GM23338 (cell line): Measurements from ENCODE around the gene B4GALNT4. TPM values are rescaled to one million over a fixed set of nuclear protein-coding genes. Genes with fewer than 3 reads are reported as not detected.

ENCODE experiments used
- ATAC-seq: fragments of 200-7000 bp; cut with Tn5 transposase; 3 replicates; pipeline ENCODE4 v1.9.1; 2020
- DNase-seq: peaks from one replicate; pipeline ENCODE4 v3.0.0-alpha.2; 2015; ENCODE audit warnings: low spot score
- H2AFZ ChIP-seq: fragments of 200-600 bp; sonication (generic); 2 replicates; pipeline ENCODE4 v1.8.0; 2016; ENCODE audit warnings: antibody characterized with exemption, mild to moderate bottlenecking, moderate library complexity
- H3F3A ChIP-seq: fragments of 200-600 bp; sonication (generic); replicated peaks from 2 replicates; pipeline ENCODE4 v1.8.0; 2017; ENCODE audit warnings: antibody characterized with exemption, mixed run types, low read depth
- H3K27ac ChIP-seq: fragments of 200-600 bp; sonication (generic); 2 replicates; pipeline ENCODE4 v1.6.1; 2016; ENCODE audit warnings: low read depth
- H3K27me3 ChIP-seq: fragments of 200-600 bp; sonication (generic); 2 replicates; pipeline ENCODE4 v1.8.0; 2016; ENCODE audit warnings: mild to moderate bottlenecking, mixed run types, moderate library complexity; ENCODE audit not compliant: insufficient read depth
- H3K36me3 ChIP-seq: fragments of 200-600 bp; sonication (generic); 2 replicates; pipeline ENCODE4 v1.8.0; 2016; ENCODE audit warnings: mild to moderate bottlenecking; ENCODE audit not compliant: insufficient read depth
- H3K4me1 ChIP-seq: fragments of 200-600 bp; sonication (generic); 2 replicates; pipeline ENCODE4 v1.8.0; 2016; ENCODE audit warnings: mild to moderate bottlenecking, moderate library complexity; ENCODE audit not compliant: insufficient read depth
- H3K4me2 ChIP-seq: fragments of 200-600 bp; sonication (generic); 2 replicates; pipeline ENCODE4 v1.7.1; 2017; ENCODE audit warnings: mixed run types
- H3K4me3 ChIP-seq: fragments of 200-600 bp; sonication (generic); 2 replicates; pipeline ENCODE4 v1.6.1; 2016; ENCODE audit warnings: mixed run types
- H3K79me2 ChIP-seq: fragments of 200-600 bp; sonication (generic); replicated peaks from 2 replicates; pipeline ENCODE4 v1.8.0; 2017; ENCODE audit warnings: mild to moderate bottlenecking; ENCODE audit not compliant: insufficient read depth
- H3K9me2 ChIP-seq: fragments of 200-600 bp; sonication (generic); 2 replicates; pipeline ENCODE4 v1.8.0; 2017; ENCODE audit not compliant: insufficient read depth
- H4K20me1 ChIP-seq: fragments of 200-600 bp; sonication (generic); replicated peaks from 2 replicates; pipeline ENCODE4 v1.8.0; 2017; ENCODE audit warnings: mild to moderate bottlenecking; ENCODE audit not compliant: insufficient read depth
- H3K27ac Mint-ChIP-seq: 2 replicates; pipeline ENCODE4 v1.8.0; 2020; ENCODE audit warnings: inconsistent platforms, mild to moderate bottlenecking, moderate library complexity, mixed read lengths
- H3K27me3 Mint-ChIP-seq: 3 replicates; pipeline ENCODE4 v1.8.0; 2022; ENCODE audit warnings: low read depth, mild to moderate bottlenecking, moderate library complexity, mixed read lengths, inconsistent platforms; ENCODE audit not compliant: insufficient read depth, poor library complexity
- H3K36me3 Mint-ChIP-seq: 3 replicates; pipeline ENCODE4 v1.8.0; 2021; ENCODE audit warnings: low read depth, mild to moderate bottlenecking, inconsistent platforms, moderate library complexity, mixed read lengths
- H3K4me1 Mint-ChIP-seq: 3 replicates; pipeline ENCODE4 v1.8.0; 2020; ENCODE audit warnings: mild to moderate bottlenecking, inconsistent platforms, mixed read lengths
- H3K4me3 Mint-ChIP-seq: 3 replicates; pipeline ENCODE4 v1.8.0; 2021; ENCODE audit warnings: moderate library complexity, mild to moderate bottlenecking, inconsistent platforms, mixed read lengths
- H3K9me3 Mint-ChIP-seq: 3 replicates; pipeline ENCODE4 v1.8.0; 2020; ENCODE audit warnings: moderate library complexity, mild to moderate bottlenecking, inconsistent platforms, mixed read lengths
- CREB1 ChIP-seq: fragments of 250-450 bp; sonication (Bioruptor Pico); IDR thresholded peaks from 2 replicates; pipeline ENCODE4 v1.5.0; 2020; ENCODE audit warnings: low read depth, mild to moderate bottlenecking, moderate library complexity
- CTCF ChIP-seq, 2 experiments: fragments of 200-600 bp in 1 of 2; sonication (generic) in 1 of 2; conservative IDR thresholded peaks; 2 replicates each; pipeline versions ENCODE4 v1.5.1 to v1.6.1; 2016 to 2017; ENCODE audit warnings: antibody characterized with exemption in 2 of 2, low read depth in 2 of 2, mild to moderate bottlenecking in 2 of 2, moderate library complexity in 1 of 2
- EZH2 ChIP-seq: fragments of 200-600 bp; sonication (generic); IDR thresholded peaks from one replicate; pipeline ENCODE4 v1.8.0; 2017; ENCODE audit warnings: antibody characterized with exemption, mild to moderate bottlenecking, low read depth; ENCODE audit not compliant: unreplicated experiment
- EZH2phosphoT487 ChIP-seq: fragments of 200-600 bp; sonication (generic); IDR thresholded peaks from one replicate; pipeline ENCODE4 v1.8.1; 2018; ENCODE audit warnings: antibody characterized with exemption; ENCODE audit not compliant: unreplicated experiment
- JUNB ChIP-seq: IDR thresholded peaks from one replicate; pipeline ENCODE4 v1.6.1; 2016; ENCODE audit warnings: antibody characterized with exemption; ENCODE audit not compliant: unreplicated experiment
- NANOG ChIP-seq: IDR thresholded peaks from 2 replicates; pipeline ENCODE4 v1.6.1; 2016; ENCODE audit warnings: antibody characterized with exemption, borderline replicate concordance
- POLR2AphosphoS5 ChIP-seq: IDR thresholded peaks from 2 replicates; pipeline ENCODE4 v1.6.1; 2016; ENCODE audit warnings: antibody characterized with exemption, low read depth
- STAT1 ChIP-seq: IDR thresholded peaks from one replicate; pipeline ENCODE4 v1.6.1; 2016; ENCODE audit warnings: antibody characterized with exemption; ENCODE audit not compliant: unreplicated experiment
- ZNF114 ChIP-seq: fragments of 250-450 bp; sonication (Bioruptor Pico); IDR thresholded peaks from 2 replicates; pipeline ENCODE4 v1.5.0; 2020; ENCODE audit warnings: mild to moderate bottlenecking, moderate library complexity
- ZNF331 ChIP-seq: fragments of 250-450 bp; sonication (Bioruptor Pico); IDR thresholded peaks from 2 replicates; pipeline ENCODE4 v1.5.0; 2020; ENCODE audit warnings: low read depth, mild to moderate bottlenecking, moderate library complexity
- polyA plus RNA-seq: library from polyadenylated mRNA; unstranded; fragments of >200 nt; fragmentation: Nextera tagmentation; extraction: Ambion mirVana; gene quantifications from 2 replicates; pipeline ENCODE4 v1.2.1, GENCODE V29; 2016
- total RNA-seq: library from RNA; depleted of rRNA; stranded (reverse); fragments of >200 nt; shearing (Covaris generic); gene quantifications from 2 replicates; pipeline ENCODE4 v1.2.3, GENCODE V29; 2014
- TF ChIP-seq, protein P1 (sequence below): IDR thresholded peaks from one replicate; pipeline ENCODE4 v1.6.1; 2018; ENCODE audit warnings: antibody characterized with exemption; ENCODE audit not compliant: unreplicated experiment
- TF ChIP-seq, protein P2 (sequence below): IDR thresholded peaks from 2 replicates; pipeline ENCODE4 v1.6.1; 2016; ENCODE audit warnings: antibody characterized with exemption

The B4GALNT4 gene
- total and polyA plus RNA-seq, 2 experiments from 2014 or later: 49.9 to 92.6 TPM

DNA sequence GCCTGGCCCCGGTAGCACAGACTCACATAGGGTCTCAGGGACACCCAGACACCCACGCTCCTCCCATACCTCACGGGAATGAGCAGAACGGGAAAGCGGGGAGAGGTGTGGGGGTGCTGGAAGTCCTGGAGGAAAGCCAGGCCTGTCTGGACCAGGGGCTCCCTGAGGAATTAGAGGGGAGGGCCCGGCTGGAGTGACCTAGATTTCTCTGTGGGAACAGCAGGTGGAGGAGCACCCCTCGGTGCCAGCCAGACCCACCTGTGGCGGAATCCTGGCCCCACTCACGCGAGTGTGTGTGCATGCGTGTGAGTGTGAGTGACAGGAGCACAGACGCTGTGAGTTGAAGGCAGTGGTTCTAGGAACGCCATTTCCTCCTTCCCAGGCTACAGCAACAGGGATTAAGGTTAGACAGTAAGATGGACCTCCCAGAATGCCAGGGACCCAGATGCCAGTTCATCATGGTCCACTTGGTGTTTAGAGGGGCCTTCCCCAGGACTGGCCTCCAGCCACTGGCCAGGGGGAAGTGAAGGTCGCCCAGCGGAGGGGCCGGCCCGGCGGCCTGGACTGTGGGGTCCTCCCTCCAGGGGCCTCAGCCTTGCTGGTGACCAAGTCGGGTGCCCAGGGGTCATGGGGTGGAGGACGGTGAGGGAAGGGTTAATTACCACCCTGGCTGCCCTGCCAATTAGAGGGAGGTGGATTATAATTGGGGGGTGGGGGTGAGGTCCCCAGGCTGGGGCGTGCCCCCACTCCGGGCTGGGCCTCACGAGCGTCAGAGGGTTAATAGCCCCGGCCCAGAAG is 25.8 kb downstream of the B4GALNT4 start:
- H3K27me3 Mint-ChIP-seq: peaks cover 10% of the 10 kb centered on the region
- H3K9me3 Mint-ChIP-seq: peaks cover 12% of the 10 kb centered on the region
- Histone ChIP-seq H4K20me1 (no peaks in the 10 kb centered on the region), H3K4me3 (peak overlapping the region; percentile 47; the same call in 1 of the 2 replicates), H2AFZ (no peak overlapping the region), H3K4me2 (peak overlapping the region; percentile 73; the same call in 1 of the 2 replicates), H3K27ac (no peak overlapping the region), H3F3A (no peaks in the 10 kb centered on the region), H3K27me3 (no peaks in the 10 kb centered on the region), H3K9me2 (no peaks in the 10 kb centered on the region), H3K36me3 (no peaks in the 10 kb centered on the region), H3K4me1 (peaks cover 6% of the 10 kb centered on the region), H3K79me2 (no peaks in the 10 kb centered on the region)
- H3K36me3 Mint-ChIP-seq: peaks cover 14% of the 10 kb centered on the region; the same call in 2 of the 3 replicates
- H3K4me1 Mint-ChIP-seq: peaks cover 2% of the 10 kb centered on the region; the same call in 1 of the 3 replicates
- DNase-seq (no peak), ATAC-seq (no peak)
- no peak overlapping the region for H3K27ac Mint-ChIP-seq
- peak overlapping the region; percentile 48; the same call in 1 of the 3 replicates for H3K4me3 Mint-ChIP-seq
- TF ChIP-seq ZNF114 (no peak), POLR2AphosphoS5 (no peak), STAT1 (no peak), ZNF331 (CRISPR knock-in tag) (no peak), CTCF (conservative IDR thresholded peaks at IDR 0.05; ENCODE audit: low read depth in 2 of 2) (no peak), EZH2phosphoT487 (no peak), JUNB (no peak)
- TF ChIP-seq, protein P1, sequence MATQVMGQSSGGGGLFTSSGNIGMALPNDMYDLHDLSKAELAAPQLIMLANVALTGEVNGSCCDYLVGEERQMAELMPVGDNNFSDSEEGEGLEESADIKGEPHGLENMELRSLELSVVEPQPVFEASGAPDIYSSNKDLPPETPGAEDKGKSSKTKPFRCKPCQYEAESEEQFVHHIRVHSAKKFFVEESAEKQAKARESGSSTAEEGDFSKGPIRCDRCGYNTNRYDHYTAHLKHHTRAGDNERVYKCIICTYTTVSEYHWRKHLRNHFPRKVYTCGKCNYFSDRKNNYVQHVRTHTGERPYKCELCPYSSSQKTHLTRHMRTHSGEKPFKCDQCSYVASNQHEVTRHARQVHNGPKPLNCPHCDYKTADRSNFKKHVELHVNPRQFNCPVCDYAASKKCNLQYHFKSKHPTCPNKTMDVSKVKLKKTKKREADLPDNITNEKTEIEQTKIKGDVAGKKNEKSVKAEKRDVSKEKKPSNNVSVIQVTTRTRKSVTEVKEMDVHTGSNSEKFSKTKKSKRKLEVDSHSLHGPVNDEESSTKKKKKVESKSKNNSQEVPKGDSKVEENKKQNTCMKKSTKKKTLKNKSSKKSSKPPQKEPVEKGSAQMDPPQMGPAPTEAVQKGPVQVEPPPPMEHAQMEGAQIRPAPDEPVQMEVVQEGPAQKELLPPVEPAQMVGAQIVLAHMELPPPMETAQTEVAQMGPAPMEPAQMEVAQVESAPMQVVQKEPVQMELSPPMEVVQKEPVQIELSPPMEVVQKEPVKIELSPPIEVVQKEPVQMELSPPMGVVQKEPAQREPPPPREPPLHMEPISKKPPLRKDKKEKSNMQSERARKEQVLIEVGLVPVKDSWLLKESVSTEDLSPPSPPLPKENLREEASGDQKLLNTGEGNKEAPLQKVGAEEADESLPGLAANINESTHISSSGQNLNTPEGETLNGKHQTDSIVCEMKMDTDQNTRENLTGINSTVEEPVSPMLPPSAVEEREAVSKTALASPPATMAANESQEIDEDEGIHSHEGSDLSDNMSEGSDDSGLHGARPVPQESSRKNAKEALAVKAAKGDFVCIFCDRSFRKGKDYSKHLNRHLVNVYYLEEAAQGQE: no peak

DNA sequence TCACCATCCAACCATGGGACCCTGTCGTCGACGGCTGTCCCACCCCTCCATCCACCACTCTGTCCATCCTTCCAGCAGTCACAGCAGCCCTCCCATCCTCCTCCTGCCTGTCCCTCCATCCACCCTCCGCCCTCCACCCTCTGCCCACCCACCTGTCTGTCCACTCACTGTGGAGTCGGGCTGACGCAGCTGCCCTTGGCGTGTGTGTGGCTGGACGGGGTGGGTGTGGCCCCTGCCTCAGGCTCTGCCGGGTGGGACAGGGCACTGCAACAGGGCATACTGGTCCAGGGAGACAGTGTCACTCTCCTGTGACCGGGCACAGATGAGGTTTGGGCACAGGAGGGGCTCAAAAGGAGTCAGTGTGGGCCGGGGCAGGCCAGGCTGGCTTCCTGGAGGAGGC is 26.6 kb downstream of the B4GALNT4 start:
- Mint-ChIP-seq H3K9me3 (peaks cover 15% of the 10 kb centered on the region), H3K36me3 (peaks cover 14% of the 10 kb centered on the region; the same call in 2 of the 3 replicates), H3K27ac (no peak overlapping the region), H3K4me3 (no peak overlapping the region), H3K27me3 (peaks cover 11% of the 10 kb centered on the region), H3K4me1 (peaks cover 2% of the 10 kb centered on the region; the same call in 1 of the 3 replicates)
- DNase-seq (no peak), ATAC-seq (no peak)
- no peaks in the 10 kb centered on the region for H4K20me1 ChIP-seq
- H3K4me3 ChIP-seq: no peak overlapping the region
- no peaks in the 10 kb centered on the region for H3K27me3 ChIP-seq
- H3K4me2 ChIP-seq: no peak overlapping the region
- no peaks in the 10 kb centered on the region for H3F3A ChIP-seq
- H3K9me2 ChIP-seq: no peaks in the 10 kb centered on the region
- H2AFZ ChIP-seq: no peak overlapping the region
- H3K4me1 ChIP-seq: peaks cover 6% of the 10 kb centered on the region
- H3K36me3 ChIP-seq: no peaks in the 10 kb centered on the region
- no peak overlapping the region for H3K27ac ChIP-seq
- H3K79me2 ChIP-seq: no peaks in the 10 kb centered on the region
- TF ChIP-seq ZNF331 (CRISPR knock-in tag) (no peak), EZH2 (no peak), NANOG (no peak), EZH2phosphoT487 (no peak), POLR2AphosphoS5 (no peak), CREB1 (CRISPR knock-in tag) (no peak), JUNB (no peak), ZNF114 (no peak)
- TF ChIP-seq, protein P1: no peak
- TF ChIP-seq, protein P2, sequence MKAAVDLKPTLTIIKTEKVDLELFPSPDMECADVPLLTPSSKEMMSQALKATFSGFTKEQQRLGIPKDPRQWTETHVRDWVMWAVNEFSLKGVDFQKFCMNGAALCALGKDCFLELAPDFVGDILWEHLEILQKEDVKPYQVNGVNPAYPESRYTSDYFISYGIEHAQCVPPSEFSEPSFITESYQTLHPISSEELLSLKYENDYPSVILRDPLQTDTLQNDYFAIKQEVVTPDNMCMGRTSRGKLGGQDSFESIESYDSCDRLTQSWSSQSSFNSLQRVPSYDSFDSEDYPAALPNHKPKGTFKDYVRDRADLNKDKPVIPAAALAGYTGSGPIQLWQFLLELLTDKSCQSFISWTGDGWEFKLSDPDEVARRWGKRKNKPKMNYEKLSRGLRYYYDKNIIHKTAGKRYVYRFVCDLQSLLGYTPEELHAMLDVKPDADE: no peak
